Vagina (tissue), 2 donors: Measurements from ENCODE around the gene LGALS7B. TPM values are rescaled to one million over a fixed set of nuclear protein-coding genes. Genes with fewer than 3 reads are reported as not detected.

ENCODE experiments used
- DNase-seq, 2 donors: peaks; one replicate each; pipeline ENCODE4 v3.0.0-alpha.2; 2017; ENCODE audit errors: extremely low spot score in 2 of 2
- H3K27ac ChIP-seq: fragments of 200-600 bp; sonication (generic); one replicate; pipeline ENCODE4 v1.5.1; 2019
- H3K27me3 ChIP-seq: fragments of 200-600 bp; sonication (generic); one replicate; pipeline ENCODE4 v1.5.1; 2019
- H3K36me3 ChIP-seq, 2 donors: fragments of 200-600 bp; sonication (generic); one replicate each; pipeline ENCODE4 v1.5.1; 2017 to 2019
- H3K4me1 ChIP-seq: fragments of 200-600 bp; sonication (generic); one replicate; pipeline ENCODE4 v1.5.1; 2019
- H3K4me3 ChIP-seq, 2 donors: fragments of 200-600 bp; sonication (generic); 1 replicate in 1 of 2; 2 replicates in 1 of 2; pipeline ENCODE4 v1.5.1; 2016 to 2019
- H3K9me3 ChIP-seq: fragments of 200-600 bp; sonication (generic); one replicate; pipeline ENCODE4 v1.5.1; 2019
- CTCF ChIP-seq, 3 experiments: fragments of 450-650 bp in 2 of 3; fragments of 200-600 bp in 1 of 3; sonication (generic) in 1 of 3; IDR thresholded peaks; one replicate each; pipeline ENCODE4 v1.5.1; 2017 to 2019; ENCODE audit warnings: antibody characterized with exemption in 3 of 3, mild to moderate bottlenecking in 2 of 3, moderate library complexity in 2 of 3
- POLR2A ChIP-seq, 2 donors: fragments of 450-650 bp; IDR thresholded peaks; one replicate each; pipeline ENCODE4 v1.6.1; 2017; ENCODE audit warnings: antibody characterized with exemption in 2 of 2, mild to moderate bottlenecking in 2 of 2, moderate library complexity in 2 of 2
- POLR2AphosphoS5 ChIP-seq, 2 donors: sonication (generic); formaldehyde crosslinking; IDR thresholded peaks; one replicate each; pipeline ENCODE4 v1.9.0; 2017; ENCODE audit warnings: antibody characterized with exemption in 2 of 2, mild to moderate bottlenecking in 2 of 2, low read depth in 1 of 2; ENCODE audit not compliant: insufficient read depth in 1 of 2
- intact Hi-C: fragments of 100-400 bp; cut with DNase I; formaldehyde crosslinking; loops from one replicate; pipeline ENCODE4 v1.15.1; 2023
- total RNA-seq: library from RNA; depleted of rRNA; stranded (reverse); fragments of >200 nt; gene quantifications from one replicate; pipeline ENCODE4 v1.2.3, GENCODE V29; 2016

The LGALS7B gene
- total RNA-seq, 1 donor from 2014 or later: 760 TPM

- no peak for DNase-seq
- intact Hi-C loops: no loop called here
- Histone ChIP-seq H3K27ac (no peak overlapping the region), H3K27me3 (no peaks in the 10 kb centered on the region), H3K4me3 (no peak overlapping the region), H3K4me1 (peaks cover 12% of the 10 kb centered on the region), H3K36me3 (no peaks in the 10 kb centered on the region), H3K9me3 (no peaks in the 10 kb centered on the region)
- no peak for TF ChIP-seq POLR2AphosphoS5 (IDR thresholded peaks at IDR 0.05; ENCODE audit: insufficient read depth in 1 of 2, low read depth in 1 of 2)
- TF ChIP-seq CTCF (IDR thresholded peaks at IDR 0.05): no peak
- no peak for TF ChIP-seq POLR2A (IDR thresholded peaks at IDR 0.05)
Observed at GRCh38 chr19:38742296-38742695, 46.7 kb upstream of the LGALS7B start.

- no peaks in the 10 kb centered on the region for H3K27me3 ChIP-seq
- H3K9me3 ChIP-seq: no peaks in the 10 kb centered on the region
- H3K4me3 ChIP-seq: no peak overlapping the region
- no peak for DNase-seq
- no peak overlapping the region for H3K27ac ChIP-seq
- intact Hi-C loops: no loop called here
- no peaks in the 10 kb centered on the region for H3K36me3 ChIP-seq
- no peak for TF ChIP-seq CTCF (IDR thresholded peaks at IDR 0.05)
- no peak for TF ChIP-seq POLR2A (IDR thresholded peaks at IDR 0.05)
- no peak for TF ChIP-seq POLR2AphosphoS5 (IDR thresholded peaks at IDR 0.05; ENCODE audit: insufficient read depth in 1 of 2, low read depth in 1 of 2)
- H3K4me1 ChIP-seq: peaks cover 9% of the 10 kb centered on the region
Observed at GRCh38 chr19:38742906-38743305, 46.1 kb upstream of the LGALS7B start.

GRCh38 chr19:38743394-38744297 lies 45.4 kb upstream of the LGALS7B start:
- no peak for DNase-seq
- Histone ChIP-seq H3K4me1 (peaks cover 9% of the 10 kb centered on the region), H3K36me3 (no peaks in the 10 kb centered on the region), H3K27ac (no peak overlapping the region), H3K27me3 (no peaks in the 10 kb centered on the region), H3K9me3 (no peaks in the 10 kb centered on the region), H3K4me3 (no peak overlapping the region)
- TF ChIP-seq POLR2A (IDR thresholded peaks at IDR 0.05) (no peak), CTCF (IDR thresholded peaks at IDR 0.05) (no peak), POLR2AphosphoS5 (IDR thresholded peaks at IDR 0.05; ENCODE audit: insufficient read depth in 1 of 2, low read depth in 1 of 2) (no peak)
- intact Hi-C loops: no loop called here

- H3K27ac ChIP-seq: no peak within 1 kb of the TSS
- H3K9me3 ChIP-seq: no peaks in the 10 kb centered on the region
- intact Hi-C loops: no loop called here
- TF ChIP-seq POLR2AphosphoS5 (IDR thresholded peaks at IDR 0.05; ENCODE audit: insufficient read depth in 1 of 2, low read depth in 1 of 2): no peak
- no peak for TF ChIP-seq POLR2A (IDR thresholded peaks at IDR 0.05)
- TF ChIP-seq CTCF (IDR thresholded peaks at IDR 0.05): no peak
- no peaks in the 10 kb centered on the region for H3K36me3 ChIP-seq
- H3K4me1 ChIP-seq: peaks cover 9% of the 10 kb centered on the region
- DNase-seq: no peak
- no peaks in the 10 kb centered on the region for H3K27me3 ChIP-seq
- no peak within 1 kb of the TSS for H3K4me3 ChIP-seq
Observed at GRCh38 chr19:38744298-38744681, 44.7 kb upstream of the LGALS7B start, which contains the start of gene CAPN12. TSS of gene CAPN12 (minus strand) at chr19:38744474. CDS start at chr19:38744165, 309 bp downstream.

GRCh38 chr19:38744874-38745273 lies 44.1 kb upstream of the LGALS7B start:
- DNase-seq: no peak

More at GRCh38 chr19:38744874-38745273, 44.1 kb upstream of the LGALS7B start:
- peaks cover 4% of the 10 kb centered on the region for H3K4me1 ChIP-seq
- TF ChIP-seq CTCF (IDR thresholded peaks at IDR 0.05): no peak
- no peak for TF ChIP-seq POLR2A (IDR thresholded peaks at IDR 0.05)
- TF ChIP-seq POLR2AphosphoS5 (IDR thresholded peaks at IDR 0.05; ENCODE audit: insufficient read depth in 1 of 2, low read depth in 1 of 2): no peak
- no peaks in the 10 kb centered on the region for H3K9me3 ChIP-seq
- H3K4me3 ChIP-seq: no peak overlapping the region
- H3K36me3 ChIP-seq: no peaks in the 10 kb centered on the region
- no peak overlapping the region for H3K27ac ChIP-seq
- intact Hi-C loops: no loop called here
- no peaks in the 10 kb centered on the region for H3K27me3 ChIP-seq
